ENCODE measurements around the gene ARHGAP10.
"Not testable (repeated sequence)": the region's sequence is repeated elsewhere in the genome, so short reads cannot be mapped to it uniquely, and the experiment has no call there.

The ARHGAP10 gene

DNA sequence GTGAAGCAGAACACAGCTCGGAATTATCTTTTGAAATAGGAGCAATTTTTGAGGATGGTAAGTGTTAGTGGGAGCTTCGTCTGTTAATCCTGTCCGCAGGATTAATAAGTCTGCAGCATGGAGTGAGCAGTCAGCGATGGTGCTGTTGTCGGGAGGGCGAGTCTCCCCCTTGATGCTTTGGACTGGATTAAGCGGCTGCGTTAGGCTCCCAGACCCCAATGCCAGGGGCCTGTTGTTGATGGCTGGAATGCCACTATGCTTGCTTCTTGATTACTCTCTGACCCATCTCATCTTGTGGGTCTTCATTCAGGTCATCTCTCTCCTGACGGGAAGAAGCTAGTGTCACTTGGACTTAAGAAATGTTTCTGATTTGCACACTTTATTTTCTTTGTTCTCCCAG lies 332.6 kb downstream of the ARHGAP10 start:
- DNase-seq (ENCODE audit: low read depth in 2 of 2), result no peak

DNA sequence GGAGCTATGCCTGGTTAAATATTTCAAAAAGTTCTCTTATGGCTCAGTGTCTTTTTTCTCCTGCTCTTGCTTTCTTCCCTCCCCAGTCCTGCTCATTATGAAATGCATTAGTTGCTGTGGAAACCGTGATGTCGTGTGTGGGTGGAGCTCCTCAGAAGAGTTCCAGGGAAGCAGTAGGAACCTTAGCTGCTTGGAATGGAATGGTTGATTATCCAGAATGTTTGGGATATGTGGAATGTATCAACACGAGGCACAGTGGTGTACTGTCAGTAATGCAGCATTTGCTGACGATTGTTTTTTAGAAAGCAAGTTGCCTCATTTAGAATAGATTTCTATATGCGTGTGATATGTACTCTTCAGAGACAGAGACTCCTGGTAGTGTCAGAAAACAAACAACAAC lies 333.2 kb downstream of the ARHGAP10 start:
- DNase-seq (ENCODE audit: low read depth in 2 of 2), result no peak

- no peak for DNase-seq (ENCODE audit: low read depth in 2 of 2)
These were observed 335.5 kb downstream of the ARHGAP10 start for GRCh38 chr4:148067301-148067916.

DNA sequence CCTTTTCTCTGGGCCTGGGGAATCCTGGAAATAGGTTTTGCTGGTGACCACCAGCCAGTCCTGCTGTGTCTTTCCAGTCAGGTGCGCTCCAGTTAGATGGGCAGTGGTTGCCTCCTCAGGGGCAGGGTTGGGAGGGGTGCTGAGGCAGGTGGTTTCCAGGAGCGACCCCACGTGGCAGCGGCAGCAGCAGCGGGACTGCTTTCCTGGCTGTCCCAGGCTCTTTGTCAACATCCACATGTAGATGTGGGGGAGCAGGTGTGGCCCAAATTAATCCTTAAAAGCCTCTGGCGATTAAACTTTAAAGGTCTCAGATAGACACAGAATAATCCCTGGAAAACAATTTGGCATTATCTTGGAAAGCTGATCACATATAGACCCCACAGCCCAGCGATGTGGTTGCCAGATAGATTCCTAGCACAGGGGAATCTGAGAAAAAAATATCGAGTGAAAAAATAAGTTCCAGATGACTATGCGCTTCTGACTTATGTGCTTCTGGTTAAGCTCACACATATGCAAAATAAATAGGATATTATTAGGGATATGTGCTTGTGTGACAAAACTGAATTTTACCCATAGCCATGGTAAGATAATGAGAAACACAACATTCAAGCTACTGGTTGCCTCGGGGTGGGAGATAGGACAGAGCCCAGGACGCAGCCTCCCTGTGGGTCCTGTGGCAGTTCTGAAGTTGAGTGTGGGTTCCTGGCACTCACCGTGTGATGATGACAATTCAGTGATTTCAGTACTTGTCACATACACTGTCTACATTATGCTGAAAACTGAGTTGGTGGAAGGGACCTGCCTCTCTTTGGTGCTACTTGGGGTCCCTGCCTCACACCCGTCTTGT lies 336.4 kb downstream of the ARHGAP10 start:
- no peak for DNase-seq (ENCODE audit: low read depth in 2 of 2)

DNA sequence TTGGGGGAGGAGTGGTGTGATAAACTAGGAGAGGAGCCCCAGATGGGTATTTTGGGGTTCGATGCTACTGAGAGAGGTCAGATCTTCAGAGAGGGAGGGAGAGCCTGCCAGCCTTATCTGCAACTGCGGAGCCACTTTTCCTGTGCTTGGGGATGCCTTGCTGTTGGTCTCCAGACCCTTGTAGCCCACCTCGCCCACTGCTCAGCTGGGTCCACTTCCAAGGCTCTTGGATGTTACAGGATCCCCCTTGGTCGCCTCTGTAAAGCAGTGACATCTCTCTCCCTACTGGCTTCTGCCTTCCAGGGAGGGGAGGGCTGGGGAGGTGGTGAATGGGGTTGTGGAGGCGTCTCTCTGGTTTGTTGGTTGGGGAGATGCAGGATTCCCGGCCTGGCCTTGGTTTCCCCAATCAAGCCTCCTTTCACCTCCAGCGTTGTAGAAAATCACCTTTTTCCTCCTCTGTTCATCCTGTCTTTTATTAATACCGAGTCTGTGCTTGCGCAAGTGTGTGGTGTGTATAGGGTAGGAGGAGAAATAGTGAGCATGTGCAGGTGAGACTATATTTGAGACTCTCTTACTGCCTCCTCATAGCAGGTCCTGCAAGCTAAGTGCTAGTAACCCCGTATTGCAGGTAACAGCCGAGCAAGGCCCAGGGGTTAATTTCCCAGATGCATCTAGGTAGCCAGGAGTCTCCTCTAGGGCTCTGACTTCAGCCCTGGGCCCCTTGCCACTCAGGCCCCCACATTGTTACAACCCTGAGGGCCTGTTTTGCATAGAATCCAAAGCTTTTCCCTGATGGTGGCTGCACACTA lies 337.4 kb downstream of the ARHGAP10 start:
- no peak for DNase-seq (ENCODE audit: low read depth in 2 of 2)

DNA sequence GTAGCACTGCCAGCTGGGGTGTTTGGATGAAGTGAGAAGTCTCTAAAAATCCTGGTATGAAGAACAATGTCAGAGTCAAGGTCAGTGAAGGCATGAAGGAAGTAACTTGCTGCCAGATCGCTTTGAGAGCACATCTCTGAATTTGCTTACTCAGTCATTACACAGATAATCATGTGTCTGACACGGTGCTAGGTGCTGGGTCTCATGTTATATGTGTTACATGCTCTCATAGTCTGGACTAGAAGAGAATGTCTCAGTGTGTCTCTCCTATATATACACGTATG lies 337.9 kb downstream of the ARHGAP10 start:
- DNase-seq (ENCODE audit: low read depth in 2 of 2), result no peak

- no peak for DNase-seq (ENCODE audit: low read depth in 2 of 2)
These were observed 339.1 kb downstream of the ARHGAP10 start for GRCh38 chr4:148071009-148071408.

DNA sequence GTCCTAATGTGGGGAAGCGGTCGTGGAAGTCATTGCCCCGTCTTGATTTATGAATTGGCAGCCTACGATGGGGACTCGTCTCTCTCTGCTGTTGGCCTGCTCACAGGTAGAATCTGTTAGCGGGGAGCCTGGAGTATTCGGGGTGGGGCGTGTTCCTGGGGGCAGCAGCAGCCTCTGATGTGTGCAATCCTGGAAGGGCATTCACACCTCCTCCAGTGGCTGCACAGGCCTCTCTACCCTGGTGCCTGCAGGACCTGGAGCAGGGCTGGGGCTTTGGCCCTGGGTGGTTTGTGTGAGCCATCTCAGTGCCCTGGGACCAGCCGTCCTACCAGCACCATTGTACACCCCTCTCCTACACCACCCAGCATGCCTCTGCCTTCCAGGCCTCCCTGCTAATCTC lies 340.9 kb downstream of the ARHGAP10 start:
- no peak for DNase-seq (ENCODE audit: low read depth in 2 of 2)

- DNase-seq (ENCODE audit: low read depth in 2 of 2), result no peak
These were observed 341.5 kb downstream of the ARHGAP10 start for GRCh38 chr4:148073349-148073748.

GRCh38 chr4:148074462-148074861 lies 342.6 kb downstream of the ARHGAP10 start:
- DNase-seq (ENCODE audit: low read depth in 2 of 2), result no peak

DNA sequence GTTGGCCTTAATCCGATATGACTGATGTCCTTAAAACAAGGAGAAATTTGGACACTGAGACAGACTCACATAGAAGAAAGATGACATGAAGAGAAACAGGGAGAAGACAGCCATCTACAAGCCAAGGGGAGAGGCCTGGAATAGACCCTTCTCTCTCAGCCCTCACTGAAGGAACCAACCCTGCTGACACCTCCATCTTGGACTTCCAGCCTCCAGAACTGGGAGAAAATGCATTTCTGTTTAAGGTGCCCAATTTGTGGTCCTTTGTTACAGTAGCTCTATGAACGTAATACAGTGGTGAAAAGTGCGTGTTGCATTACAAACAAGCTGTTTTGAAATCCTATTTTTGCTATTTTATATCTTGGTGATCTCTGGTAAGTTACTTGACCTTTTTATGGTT lies 343.6 kb downstream of the ARHGAP10 start:
- no peak for DNase-seq (ENCODE audit: low read depth in 2 of 2)

- no peak for DNase-seq (ENCODE audit: low read depth in 2 of 2)
These were observed 345.1 kb downstream of the ARHGAP10 start for GRCh38 chr4:148076964-148077363.

DNA sequence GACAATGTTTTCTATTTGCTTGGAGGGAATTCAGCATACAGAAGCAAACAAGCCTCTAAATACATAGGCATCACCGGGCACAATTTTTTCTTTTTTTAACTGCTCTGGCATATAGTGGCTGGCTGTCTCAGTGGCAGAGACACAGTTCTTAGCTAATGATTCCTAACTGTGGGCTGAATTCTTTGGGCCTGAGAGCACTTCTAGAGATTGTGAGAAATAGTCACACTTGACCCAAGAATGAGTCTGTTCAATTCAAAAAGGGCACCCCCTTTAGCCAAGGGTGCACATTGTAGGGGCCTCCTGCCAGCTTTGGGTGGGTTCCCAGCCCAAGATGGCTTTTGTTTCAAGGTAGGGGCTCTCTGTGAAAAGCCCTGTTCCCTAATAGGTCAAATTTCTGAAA lies 345.7 kb downstream of the ARHGAP10 start:
- DNase-seq (ENCODE audit: low read depth in 2 of 2), result no peak

DNA sequence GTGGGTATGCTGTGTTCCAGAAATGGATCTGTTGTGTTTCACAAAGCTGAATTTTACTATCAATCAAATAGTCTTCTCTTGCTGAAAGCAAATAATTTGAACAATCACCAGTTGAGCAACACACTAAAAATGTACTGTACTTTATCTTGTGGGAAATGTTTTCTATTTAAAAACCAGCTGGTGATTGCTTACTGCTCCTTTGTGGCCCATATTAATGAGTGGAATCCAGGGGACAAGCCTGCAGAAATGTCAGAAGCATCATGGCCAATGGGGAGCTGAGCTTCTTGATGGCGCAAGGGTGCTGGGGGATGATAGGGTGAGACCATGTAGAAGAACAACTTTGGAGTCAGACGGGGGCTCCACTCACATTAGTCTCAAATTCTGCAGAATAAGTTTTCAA lies 346.2 kb downstream of the ARHGAP10 start:
- no peak for DNase-seq (ENCODE audit: low read depth in 2 of 2)

DNA sequence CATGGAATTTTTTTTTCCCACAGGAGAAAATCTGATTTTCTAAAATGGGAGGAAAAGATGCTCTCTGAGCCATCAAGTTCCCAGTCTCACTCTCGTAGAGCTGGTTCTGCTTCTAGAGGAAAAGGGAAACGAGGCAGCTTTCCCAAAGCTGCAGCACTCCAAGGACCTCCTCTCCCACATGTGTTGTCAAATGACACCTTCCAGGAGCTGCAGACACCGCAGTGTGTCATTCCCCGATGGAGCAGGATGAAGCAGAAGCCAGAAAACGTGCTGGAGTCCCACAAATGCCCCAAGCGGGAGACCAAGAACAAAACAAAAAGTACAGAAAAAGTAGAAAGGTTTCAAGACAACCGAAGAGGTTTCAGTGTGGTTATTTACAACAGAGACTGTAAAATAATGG lies 348.1 kb downstream of the ARHGAP10 start:
- DNase-seq (ENCODE audit: low read depth in 2 of 2), result no peak

DNA sequence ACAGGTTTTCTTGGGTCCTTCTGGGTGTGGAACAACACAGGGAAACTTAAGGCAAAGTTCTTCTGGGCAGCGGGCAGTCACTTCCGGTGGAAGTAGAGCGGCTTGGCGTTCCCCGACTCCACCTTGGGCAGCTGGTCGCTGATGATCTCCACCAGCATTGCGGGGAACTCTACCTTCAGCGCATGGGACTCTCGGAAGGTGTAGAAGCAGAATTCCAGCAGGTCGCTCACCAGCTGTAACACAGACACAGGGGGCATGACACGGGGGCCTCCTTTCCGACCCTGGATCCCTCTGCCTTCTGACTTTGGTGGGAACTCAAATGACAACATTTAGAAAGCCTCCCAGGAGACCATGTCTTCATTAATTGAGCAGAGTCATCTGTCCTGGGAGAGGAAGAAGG lies 349.4 kb downstream of the ARHGAP10 start:
- DNase-seq (ENCODE audit: low read depth in 2 of 2), result no peak

DNA sequence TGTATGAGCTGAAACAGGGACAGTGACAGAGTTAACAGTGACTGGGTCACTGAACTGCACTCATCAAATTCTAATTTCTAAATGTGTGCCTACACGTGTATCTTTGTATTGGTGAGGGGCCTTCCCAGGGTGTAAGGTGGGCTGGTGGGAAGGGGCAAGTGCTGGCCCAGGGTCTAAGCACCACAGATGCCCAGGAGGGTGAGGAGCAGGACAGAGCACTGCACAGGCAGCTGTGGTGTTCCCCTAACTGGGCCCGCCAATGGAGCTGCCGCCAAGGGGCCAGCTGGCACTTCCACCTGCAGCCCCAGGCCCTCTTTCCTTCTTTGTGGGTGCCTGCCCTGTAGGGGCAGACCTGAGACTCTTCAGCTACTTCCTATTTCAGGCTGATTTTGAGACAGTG lies 349.9 kb downstream of the ARHGAP10 start:
- DNase-seq (ENCODE audit: low read depth in 2 of 2), result no peak

- not testable (repeated sequence) for DNase-seq (ENCODE audit: low read depth in 2 of 2)
These were observed 351.2 kb downstream of the ARHGAP10 start for GRCh38 chr4:148083073-148083472.

- no peak for DNase-seq (ENCODE audit: low read depth in 2 of 2)
These were observed 357.7 kb downstream of the ARHGAP10 start for GRCh38 chr4:148089624-148090023.

DNA sequence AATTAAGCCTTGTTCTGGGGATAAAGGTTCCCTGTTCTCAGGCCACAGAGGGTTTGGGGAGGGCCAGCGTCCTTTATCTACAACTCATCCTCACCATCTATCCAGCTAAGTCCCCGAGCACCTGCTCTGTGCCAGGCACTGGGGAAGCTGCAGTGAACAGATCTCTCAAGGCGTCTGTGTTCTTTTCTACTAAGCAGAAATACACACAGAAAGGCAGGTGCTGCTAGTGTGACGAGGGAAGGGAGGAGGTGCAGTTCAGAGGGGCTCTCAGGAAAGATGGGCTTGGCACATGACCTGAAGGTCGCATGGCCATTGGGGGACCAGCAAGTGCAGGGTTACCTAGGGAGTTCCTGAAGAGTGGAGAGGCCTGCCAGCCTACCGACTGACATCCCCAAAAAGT lies 358.1 kb downstream of the ARHGAP10 start:
- DNase-seq (ENCODE audit: low read depth in 2 of 2), result no peak

- no peak for DNase-seq (ENCODE audit: low read depth in 2 of 2)
These were observed 358.9 kb downstream of the ARHGAP10 start for GRCh38 chr4:148090503-148091476.

- DNase-seq (ENCODE audit: low read depth in 2 of 2), result no peak
These were observed 360.0 kb downstream of the ARHGAP10 start for GRCh38 chr4:148091896-148092295.
